Testis (tissue), 3 donors: Measurements from ENCODE around the gene TMEM120B. TPM values are rescaled to one million over a fixed set of nuclear protein-coding genes. Genes with fewer than 3 reads are reported as not detected.

ENCODE experiments used
- DNase-seq: peaks from one replicate; pipeline ENCODE4 v3.0.0-alpha.2; 2019
- H3K27ac ChIP-seq, 2 donors: fragments of 200-600 bp; sonication (generic); one replicate each; pipeline ENCODE4 v1.5.1; 2019
- H3K27me3 ChIP-seq: fragments of 200-600 bp; sonication (generic); one replicate; pipeline ENCODE4 v1.5.1; 2019
- H3K36me3 ChIP-seq: fragments of 200-600 bp; sonication (generic); one replicate; pipeline ENCODE4 v1.5.1; 2017; ENCODE audit warnings: low read depth; ENCODE audit errors: missing control alignments
- H3K4me1 ChIP-seq: fragments of 200-600 bp; sonication (generic); one replicate; pipeline ENCODE4 v1.5.1; 2019
- H3K4me3 ChIP-seq, 2 donors: fragments of 200-600 bp; sonication (generic); one replicate each; pipeline ENCODE4 v1.5.1; 2017 to 2019
- H3K9me3 ChIP-seq: fragments of 200-600 bp; sonication (generic); one replicate; pipeline ENCODE4 v1.5.1; 2017
- POLR2A ChIP-seq: fragments of 450-650 bp; IDR thresholded peaks from one replicate; pipeline ENCODE4 v1.6.1; 2017; ENCODE audit warnings: antibody characterized with exemption, mild to moderate bottlenecking, moderate library complexity
- WGBS, 2 donors: methylation state at CpG; one replicate each; pipeline ENCODE4 v1.1.5; 2018; 5-methylcytosine and 5-hydroxymethylcytosine counted together
- intact Hi-C: fragments of 100-400 bp; cut with DNase I; formaldehyde crosslinking; loops from one replicate; pipeline ENCODE4 v1.15.1; 2023; ENCODE audit warnings: low total_unique reads
- polyA plus RNA-seq: library from polyadenylated mRNA; stranded (reverse); fragments of 350-450 nt; fragmentation: Illumina TruSeq; extraction: RNeasy Lipid Tissue Mini Kit (QIAGEN cat#74804); gene quantifications from one replicate; pipeline ENCODE4 v1.2.3, GENCODE V29; 2014; ENCODE audit warnings: low read depth, low replicate concordance; ENCODE audit not compliant: insufficient read depth
- total RNA-seq, 2 donors: library from RNA; depleted of rRNA; stranded (reverse); fragments of >200 nt; gene quantifications; one replicate each; pipeline ENCODE4 v1.2.3, GENCODE V29; 2016
- TF ChIP-seq, protein P1 (sequence below), 3 experiments: fragments of 450-650 bp in 2 of 3; fragments of 200-600 bp in 1 of 3; sonication (generic) in 1 of 3; IDR thresholded peaks; one replicate each; pipeline ENCODE4 v1.5.1; 2016 to 2019; ENCODE audit warnings: antibody characterized with exemption in 3 of 3, mild to moderate bottlenecking in 2 of 3, moderate library complexity in 1 of 3

The TMEM120B gene
- total and polyA plus RNA-seq, 3 donors from 2014 or later = 4.9 to 17.2 (median 16.9) TPM

DNA sequence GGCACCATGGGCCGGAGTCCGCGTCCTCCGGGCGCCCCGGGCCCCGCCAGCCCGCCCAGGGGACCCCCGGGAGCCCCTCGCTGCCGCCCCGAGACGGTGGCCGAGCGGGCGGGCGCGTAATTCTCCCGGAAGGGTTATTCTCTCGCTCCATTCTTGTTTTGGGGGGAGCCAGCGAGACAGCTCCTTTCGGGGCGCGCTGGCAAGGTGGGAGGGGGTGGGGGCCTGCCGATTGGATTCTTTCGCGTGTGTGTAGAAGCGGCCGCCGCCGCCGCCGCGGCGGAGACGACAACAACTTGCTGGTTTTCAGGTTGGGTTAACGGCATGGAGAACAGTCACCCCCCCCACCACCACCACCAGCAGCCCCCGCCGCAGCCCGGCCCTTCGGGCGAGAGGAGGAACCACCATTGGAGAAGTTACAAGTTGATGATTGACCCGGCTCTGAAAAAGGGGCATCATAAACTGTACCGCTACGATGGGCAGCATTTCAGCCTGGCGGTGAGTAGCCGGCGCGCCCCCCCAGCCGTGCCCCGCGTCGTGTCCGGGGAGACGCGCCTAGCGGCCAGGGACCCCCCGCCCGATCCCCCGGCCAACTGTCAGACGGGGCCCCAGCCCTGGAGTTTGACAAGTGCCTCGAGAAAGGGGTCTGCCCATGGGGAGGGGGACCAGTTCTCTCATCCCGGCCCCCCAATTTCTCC is 92.0 kb downstream of the TMEM120B start:
- intact Hi-C loops = no loop called here
- peak overlapping the region; percentile 91 to 99 for H3K27ac ChIP-seq
- H3K4me1 ChIP-seq = peaks cover 29% of the 10 kb centered on the region
- H3K36me3 ChIP-seq = no peaks in the 10 kb centered on the region
- H3K4me3 ChIP-seq = peak overlapping the region; percentile 83 to 87
- H3K9me3 ChIP-seq = no peaks in the 10 kb centered on the region
- 1 to 3% methylated on average over 7 to 41 of the region's 63 CpGs for WGBS, 2 donors
- TF ChIP-seq POLR2A = no peak
- TF ChIP-seq, protein P1, sequence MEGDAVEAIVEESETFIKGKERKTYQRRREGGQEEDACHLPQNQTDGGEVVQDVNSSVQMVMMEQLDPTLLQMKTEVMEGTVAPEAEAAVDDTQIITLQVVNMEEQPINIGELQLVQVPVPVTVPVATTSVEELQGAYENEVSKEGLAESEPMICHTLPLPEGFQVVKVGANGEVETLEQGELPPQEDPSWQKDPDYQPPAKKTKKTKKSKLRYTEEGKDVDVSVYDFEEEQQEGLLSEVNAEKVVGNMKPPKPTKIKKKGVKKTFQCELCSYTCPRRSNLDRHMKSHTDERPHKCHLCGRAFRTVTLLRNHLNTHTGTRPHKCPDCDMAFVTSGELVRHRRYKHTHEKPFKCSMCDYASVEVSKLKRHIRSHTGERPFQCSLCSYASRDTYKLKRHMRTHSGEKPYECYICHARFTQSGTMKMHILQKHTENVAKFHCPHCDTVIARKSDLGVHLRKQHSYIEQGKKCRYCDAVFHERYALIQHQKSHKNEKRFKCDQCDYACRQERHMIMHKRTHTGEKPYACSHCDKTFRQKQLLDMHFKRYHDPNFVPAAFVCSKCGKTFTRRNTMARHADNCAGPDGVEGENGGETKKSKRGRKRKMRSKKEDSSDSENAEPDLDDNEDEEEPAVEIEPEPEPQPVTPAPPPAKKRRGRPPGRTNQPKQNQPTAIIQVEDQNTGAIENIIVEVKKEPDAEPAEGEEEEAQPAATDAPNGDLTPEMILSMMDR (IDR thresholded peaks at IDR 0.05) = no peak
- no peak for DNase-seq
- no peaks in the 10 kb centered on the region for H3K27me3 ChIP-seq

DNA sequence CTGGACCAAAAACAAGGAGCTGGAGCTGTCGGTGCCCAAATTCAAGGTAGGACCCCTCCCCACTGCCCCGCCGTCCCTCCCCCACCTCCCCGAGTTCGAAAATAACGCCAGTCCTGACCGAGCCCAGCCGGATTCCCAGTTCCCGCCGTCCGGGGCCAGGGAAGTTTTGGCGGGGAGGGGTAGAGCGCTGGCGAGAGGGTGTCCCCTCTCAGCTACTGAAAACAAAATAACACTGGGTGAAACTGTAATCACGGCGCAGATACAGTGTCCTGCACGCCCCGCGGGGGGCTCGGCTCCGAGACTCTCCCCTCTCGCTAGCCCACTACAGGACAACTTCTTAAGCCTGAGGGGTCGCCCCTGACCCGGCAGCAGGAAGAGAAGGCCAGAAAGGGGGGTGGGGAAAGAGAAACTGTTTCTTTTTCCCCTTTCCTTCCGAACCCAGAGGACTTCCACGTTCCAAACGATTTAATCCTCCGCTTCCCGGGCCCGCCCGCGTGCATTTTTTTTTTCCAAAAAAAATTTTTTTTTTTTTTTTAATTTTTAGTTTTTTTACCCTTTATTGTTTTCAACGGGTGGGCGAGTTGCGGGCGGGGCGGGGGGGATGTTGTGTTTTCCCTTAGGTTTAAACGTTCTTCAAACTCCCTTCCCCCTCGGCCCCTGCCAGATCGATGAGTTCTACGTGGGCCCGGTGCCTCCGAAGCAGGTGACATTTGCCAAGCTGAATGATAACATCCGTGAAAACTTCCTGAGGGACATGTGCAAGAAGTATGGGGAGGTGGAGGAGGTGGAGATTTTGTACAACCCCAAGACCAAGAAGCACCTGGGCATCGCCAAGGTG is 92.8 kb downstream of the TMEM120B start:
- peaks cover 31% of the 10 kb centered on the region for H3K4me1 ChIP-seq
- H3K36me3 ChIP-seq = no peaks in the 10 kb centered on the region
- intact Hi-C loops = no loop called here
- H3K27me3 ChIP-seq = no peaks in the 10 kb centered on the region
- H3K9me3 ChIP-seq = no peaks in the 10 kb centered on the region
- WGBS, 2 donors = 1 to 2% methylated on average over 28 to 41 of the region's 45 CpGs
- peak overlapping the region; percentile 83 to 87 for H3K4me3 ChIP-seq
- TF ChIP-seq, protein P1 (IDR thresholded peaks at IDR 0.05) = no peak
- TF ChIP-seq POLR2A = no peak
- DNase-seq = no peak
- H3K27ac ChIP-seq = peak overlapping the region; percentile 91 to 99

DNA sequence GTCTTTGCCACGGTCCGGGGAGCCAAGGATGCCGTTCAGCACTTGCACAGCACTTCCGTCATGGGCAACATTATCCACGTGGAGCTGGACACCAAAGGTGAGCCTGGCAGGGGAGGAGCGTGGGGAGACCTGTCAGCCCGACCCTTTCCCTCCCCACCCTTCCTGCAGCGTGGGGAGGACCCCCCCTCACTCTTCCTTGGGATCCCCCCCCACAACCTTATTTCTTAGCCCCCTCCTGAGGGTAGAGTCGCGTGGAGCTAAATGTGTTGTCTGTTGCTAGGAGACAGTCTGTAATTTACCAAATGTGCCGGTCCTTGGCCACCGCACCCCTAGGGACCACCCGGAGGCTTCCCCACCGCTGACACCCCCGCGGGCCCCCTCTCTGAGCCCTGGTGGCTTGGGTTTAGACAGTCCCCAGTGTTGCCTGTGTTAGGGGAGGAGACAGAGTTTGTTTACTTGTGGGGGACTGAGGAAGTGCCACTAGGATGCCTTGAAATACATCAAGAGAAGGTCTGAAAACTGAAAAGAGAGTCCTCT is 93.5 kb downstream of the TMEM120B start:
- Histone ChIP-seq H3K4me3 (peak overlapping the region; percentile 83 to 87), H3K36me3 (no peaks in the 10 kb centered on the region), H3K9me3 (no peaks in the 10 kb centered on the region), H3K27ac (peak overlapping the region; percentile 50 to 99), H3K4me1 (peaks cover 35% of the 10 kb centered on the region), H3K27me3 (no peaks in the 10 kb centered on the region)
- no peak for TF ChIP-seq POLR2A
- TF ChIP-seq, protein P1 (IDR thresholded peaks at IDR 0.05) = no peak
- DNase-seq = no peak
- intact Hi-C loops = no loop called here
- 5 to 7% methylated on average over 16 of the region's 16 CpGs for WGBS, 2 donors

DNA sequence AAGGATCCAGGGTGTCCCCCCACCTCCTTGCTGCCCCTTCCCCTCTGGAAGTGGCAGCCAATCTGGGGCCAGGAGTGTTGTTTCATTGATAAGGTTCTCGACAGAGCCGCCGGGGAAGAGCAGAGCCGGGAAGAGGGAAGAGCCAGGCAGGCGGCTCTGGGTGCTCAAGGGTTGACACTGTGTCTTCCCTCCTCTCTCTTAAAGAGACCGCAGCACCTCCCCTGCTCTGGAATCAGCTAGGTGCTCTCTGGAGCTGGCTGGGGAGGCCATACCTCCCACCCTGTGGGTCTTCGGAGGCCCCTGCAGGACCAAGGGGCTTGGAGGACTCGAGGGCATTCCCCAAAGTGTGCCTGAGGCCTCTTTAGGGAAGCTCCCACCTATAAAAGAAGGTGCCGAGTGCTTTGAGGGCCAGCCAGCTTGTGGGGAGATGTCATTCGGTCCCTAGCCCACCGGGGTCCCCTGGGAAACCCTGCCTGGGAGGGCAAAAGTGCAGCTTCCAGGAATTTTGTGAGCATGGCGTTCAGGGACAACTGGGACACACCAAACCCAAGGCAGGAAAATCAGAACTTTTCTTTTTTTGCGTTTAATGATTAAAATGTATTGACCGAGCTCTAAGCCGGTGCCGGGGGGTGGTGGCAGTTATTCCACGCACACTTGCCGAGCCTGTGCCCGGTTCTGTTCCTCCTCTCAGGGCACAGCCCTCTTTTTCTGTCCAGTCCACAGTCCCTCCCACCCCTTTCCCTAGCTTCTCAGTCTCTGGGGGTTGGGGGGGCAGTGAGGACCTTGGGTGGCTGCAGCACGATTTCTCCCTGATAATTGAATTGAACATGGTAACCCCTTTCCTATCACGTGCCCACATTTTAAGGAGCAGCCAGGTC is 94.2 kb downstream of the TMEM120B start:
- intact Hi-C loops = no loop called here
- Histone ChIP-seq H3K36me3 (no peaks in the 10 kb centered on the region), H3K9me3 (no peaks in the 10 kb centered on the region), H3K4me3 (peak overlapping the region; percentile 83 to 87), H3K4me1 (peaks cover 35% of the 10 kb centered on the region), H3K27ac (peak overlapping the region in 1 of 2 donors; percentile 50), H3K27me3 (no peaks in the 10 kb centered on the region)
- TF ChIP-seq, protein P1 (IDR thresholded peaks at IDR 0.05) = no peak
- no peak for TF ChIP-seq POLR2A
- no peak for DNase-seq
- WGBS, 2 donors = 33 to 53% methylated on average over 13 to 21 of the region's 21 CpGs
